Mammary epithelial cell (primary cell): ENCODE measurements around the gene SIK3.

Experiments
- CTCF ChIP-seq, 2 donors: IDR thresholded peaks in 1 of 2; conservative IDR thresholded peaks in 1 of 2; 2 replicates each; pipeline ENCODE4 v1.5.1; 2011 to 2012; ENCODE audit warnings: inconsistent platforms in 2 of 2, low read length in 2 of 2, mild to moderate bottlenecking in 2 of 2, control low read depth in 1 of 2, low read depth in 1 of 2; ENCODE audit not compliant: insufficient read depth in 1 of 2; ENCODE audit errors: extremely low read depth in 1 of 2
- EZH2 ChIP-seq: IDR thresholded peaks from 2 replicates; pipeline ENCODE4 v1.6.1; 2012; ENCODE audit warnings: low read length, inconsistent platforms, borderline replicate concordance

GRCh38 chr11:116964269-116964668 lies 134.0 kb downstream of the SIK3 start:
- TF ChIP-seq CTCF (conservative IDR thresholded peaks at IDR 0.05 in 1 of 2, IDR thresholded peaks at IDR 0.05 in 1 of 2; ENCODE audit: extremely low read depth in 1 of 2, insufficient read depth in 1 of 2, low read depth in 1 of 2, low read length in 2 of 2) (no peak), EZH2 (no peak)
